ENCODE data around the gene MRPL40. TPM values are rescaled to one million over a fixed set of nuclear protein-coding genes. Genes with fewer than 3 reads are reported as not detected.

The MRPL40 gene
- total and polyA plus RNA-seq, 2 of the 13 experiments (the other 11 are each of a cell fraction or from before 2014, with no cell fraction given), result 42.7 to 79.7 TPM

DNA sequence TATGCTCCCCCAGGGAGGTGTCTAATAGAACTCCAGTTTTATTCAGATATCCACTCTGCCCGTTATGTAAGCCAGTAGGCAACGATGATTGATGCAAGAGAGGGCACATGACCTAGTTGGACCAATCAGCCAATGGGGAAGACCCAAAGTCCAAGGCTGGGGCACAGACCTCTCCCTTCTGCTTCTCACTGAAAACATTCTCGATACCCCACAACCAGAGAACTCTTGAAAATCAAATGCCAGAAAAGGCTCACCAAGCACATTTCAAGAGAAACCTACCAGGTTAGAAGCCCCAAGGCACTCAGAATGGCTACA lies 8.2 kb upstream of the MRPL40 start:
- DNase-seq (ENCODE audit: low spot score) (peak; percentile 34), ATAC-seq (peak; percentile 36), FAIRE-seq (no peak)
- Histone ChIP-seq H3K4me3 (replicated peaks in 1 of 3; ENCODE audit: insufficient read depth in 1 of 3, low read depth in 2 of 3, low read length in 3 of 3) (no peak overlapping the region), H2AFZ (ENCODE audit: low read length) (no peak overlapping the region), H3K27me3 (ENCODE audit: control insufficient read depth in 1 of 2, insufficient read depth in 2 of 2, low read length in 2 of 2) (no peaks in the 10 kb centered on the region; a peak in 1 of 5 replicates), H3K27ac (ENCODE audit: extremely low read length, insufficient read depth, low read length) (peak overlapping the region; percentile 6), H3K9ac (ENCODE audit: insufficient read depth, low read depth, low read length) (no peak overlapping the region), H3K79me2 (ENCODE audit: insufficient read depth, low read length) (peaks cover 98% of the 10 kb centered on the region), H3K4me2 (ENCODE audit: low read depth, low read length) (0 out of 2 replicates have a peak overlapping the region, but pooled peaks have one; percentile 6), H3K4me1 (ENCODE audit: insufficient read depth, low read length) (peaks cover 72% of the 10 kb centered on the region), H3K36me3 (replicated peaks in 1 of 2; ENCODE audit: control insufficient read depth in 1 of 2, insufficient read depth in 2 of 2, low read length in 2 of 2) (peaks cover 6 to 43% of the 10 kb centered on the region in 2 experiments; a peak in 4 of 5 replicates), H3K9me3 (ENCODE audit: low read length) (no peaks in the 10 kb centered on the region), H4K20me1 (ENCODE audit: insufficient read depth, low read length) (peaks cover 67% of the 10 kb centered on the region)
- intact Hi-C loops (cut with micrococcal nuclease; ENCODE audit: unreplicated experiment) (no loop called here), in situ Hi-C loops (cut with HindIII; ENCODE audit: extremely low pct_ligation_motif_present, low pct_unique_long_range_greater_than_20kb) (no loop called here)
- CTCF ChIA-PET (ENCODE audit: low intra/inter-chr PET ratio, low total read pairs), result no interaction called here
- WGBS (ENCODE audit: low lambda C conversion rate), result 73% methylated on average over 3 of the region's 3 CpGs
- POLR2A ChIA-PET, result no interaction called here
- BruUV-seq (replicated peaks), result no TSS peak
- TF ChIP-seq MIER3 (CRISPR knock-in tag; IDR thresholded peaks at IDR 0.05; ENCODE audit: borderline replicate concordance) (no peak), YEATS4 (CRISPR knock-in tag; IDR thresholded peaks at IDR 0.05; ENCODE audit: borderline replicate concordance) (no peak), REPIN1 (CRISPR knock-in tag; IDR thresholded peaks at IDR 0.05; ENCODE audit: borderline replicate concordance, low read depth) (no peak), CREM (IDR thresholded peaks at IDR 0.05) (no peak), CREM (CRISPR knock-in tag; IDR thresholded peaks at IDR 0.05) (no peak), PITX1 (CRISPR knock-in tag; IDR thresholded peaks at IDR 0.05) (no peak), ZMYM4 (CRISPR knock-in tag; IDR thresholded peaks at IDR 0.05) (peak; percentile 59; the same call in 1 of the 2 replicates), NFE2 (CRISPR knock-in tag; IDR thresholded peaks at IDR 0.05) (no peak), HNF4A (CRISPR knock-in tag; IDR thresholded peaks at IDR 0.05) (peak; percentile 54), RNF2 (conservative IDR thresholded peaks at IDR 0.05; ENCODE audit: low read depth) (no peak), PAX8 (CRISPR knock-in tag; IDR thresholded peaks at IDR 0.05; ENCODE audit: borderline replicate concordance) (no peak), GATA4 (IDR thresholded peaks at IDR 0.05; ENCODE audit: borderline replicate concordance, low read depth) (no peak), ARHGAP35 (CRISPR knock-in tag; IDR thresholded peaks at IDR 0.05; ENCODE audit: borderline replicate concordance) (no peak), DNMT1 (CRISPR knock-in tag; IDR thresholded peaks at IDR 0.05) (no peak), ZNF224 (CRISPR knock-in tag; IDR thresholded peaks at IDR 0.05) (no peak), SMAD3 (CRISPR knock-in tag; IDR thresholded peaks at IDR 0.05) (no peak), KLF13 (CRISPR knock-in tag; IDR thresholded peaks at IDR 0.05) (no peak)
- TF ChIP-seq, protein P1, sequence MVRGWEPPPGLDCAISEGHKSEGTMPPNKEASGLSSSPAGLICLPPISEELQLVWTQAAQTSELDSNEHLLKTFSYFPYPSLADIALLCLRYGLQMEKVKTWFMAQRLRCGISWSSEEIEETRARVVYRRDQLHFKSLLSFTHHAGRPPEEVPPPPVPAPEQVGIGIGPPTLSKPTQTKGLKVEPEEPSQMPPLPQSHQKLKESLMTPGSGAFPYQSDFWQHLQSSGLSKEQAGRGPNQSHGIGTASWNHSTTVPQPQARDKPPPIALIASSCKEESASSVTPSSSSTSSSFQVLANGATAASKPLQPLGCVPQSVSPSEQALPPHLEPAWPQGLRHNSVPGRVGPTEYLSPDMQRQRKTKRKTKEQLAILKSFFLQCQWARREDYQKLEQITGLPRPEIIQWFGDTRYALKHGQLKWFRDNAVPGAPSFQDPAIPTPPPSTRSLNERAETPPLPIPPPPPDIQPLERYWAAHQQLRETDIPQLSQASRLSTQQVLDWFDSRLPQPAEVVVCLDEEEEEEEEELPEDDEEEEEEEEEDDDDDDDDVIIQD (CRISPR knock-in tag; IDR thresholded peaks at IDR 0.05; ENCODE audit: low read depth), result peak; percentile 81; the same call in 1 of the 2 replicates
- TF ChIP-seq, protein P2, sequence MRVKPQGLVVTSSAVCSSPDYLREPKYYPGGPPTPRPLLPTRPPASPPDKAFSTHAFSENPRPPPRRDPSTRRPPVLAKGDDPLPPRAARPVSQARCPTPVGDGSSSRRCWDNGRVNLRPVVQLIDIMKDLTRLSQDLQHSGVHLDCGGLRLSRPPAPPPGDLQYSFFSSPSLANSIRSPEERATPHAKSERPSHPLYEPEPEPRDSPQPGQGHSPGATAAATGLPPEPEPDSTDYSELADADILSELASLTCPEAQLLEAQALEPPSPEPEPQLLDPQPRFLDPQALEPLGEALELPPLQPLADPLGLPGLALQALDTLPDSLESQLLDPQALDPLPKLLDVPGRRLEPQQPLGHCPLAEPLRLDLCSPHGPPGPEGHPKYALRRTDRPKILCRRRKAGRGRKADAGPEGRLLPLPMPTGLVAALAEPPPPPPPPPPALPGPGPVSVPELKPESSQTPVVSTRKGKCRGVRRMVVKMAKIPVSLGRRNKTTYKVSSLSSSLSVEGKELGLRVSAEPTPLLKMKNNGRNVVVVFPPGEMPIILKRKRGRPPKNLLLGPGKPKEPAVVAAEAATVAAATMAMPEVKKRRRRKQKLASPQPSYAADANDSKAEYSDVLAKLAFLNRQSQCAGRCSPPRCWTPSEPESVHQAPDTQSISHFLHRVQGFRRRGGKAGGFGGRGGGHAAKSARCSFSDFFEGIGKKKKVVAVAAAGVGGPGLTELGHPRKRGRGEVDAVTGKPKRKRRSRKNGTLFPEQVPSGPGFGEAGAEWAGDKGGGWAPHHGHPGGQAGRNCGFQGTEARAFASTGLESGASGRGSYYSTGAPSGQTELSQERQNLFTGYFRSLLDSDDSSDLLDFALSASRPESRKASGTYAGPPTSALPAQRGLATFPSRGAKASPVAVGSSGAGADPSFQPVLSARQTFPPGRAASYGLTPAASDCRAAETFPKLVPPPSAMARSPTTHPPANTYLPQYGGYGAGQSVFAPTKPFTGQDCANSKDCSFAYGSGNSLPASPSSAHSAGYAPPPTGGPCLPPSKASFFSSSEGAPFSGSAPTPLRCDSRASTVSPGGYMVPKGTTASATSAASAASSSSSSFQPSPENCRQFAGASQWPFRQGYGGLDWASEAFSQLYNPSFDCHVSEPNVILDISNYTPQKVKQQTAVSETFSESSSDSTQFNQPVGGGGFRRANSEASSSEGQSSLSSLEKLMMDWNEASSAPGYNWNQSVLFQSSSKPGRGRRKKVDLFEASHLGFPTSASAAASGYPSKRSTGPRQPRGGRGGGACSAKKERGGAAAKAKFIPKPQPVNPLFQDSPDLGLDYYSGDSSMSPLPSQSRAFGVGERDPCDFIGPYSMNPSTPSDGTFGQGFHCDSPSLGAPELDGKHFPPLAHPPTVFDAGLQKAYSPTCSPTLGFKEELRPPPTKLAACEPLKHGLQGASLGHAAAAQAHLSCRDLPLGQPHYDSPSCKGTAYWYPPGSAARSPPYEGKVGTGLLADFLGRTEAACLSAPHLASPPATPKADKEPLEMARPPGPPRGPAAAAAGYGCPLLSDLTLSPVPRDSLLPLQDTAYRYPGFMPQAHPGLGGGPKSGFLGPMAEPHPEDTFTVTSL (CRISPR knock-in tag; IDR thresholded peaks at IDR 0.05; ENCODE audit: borderline replicate concordance), result no peak
